ENCODE measurements around the gene CAMTA1.

Gene CAMTA1

GRCh38 chr1:6779089-6779805, 6.0 kb upstream of the CAMTA1 start:
- DNase-seq (ENCODE audit: low read depth) = no peak

DNA sequence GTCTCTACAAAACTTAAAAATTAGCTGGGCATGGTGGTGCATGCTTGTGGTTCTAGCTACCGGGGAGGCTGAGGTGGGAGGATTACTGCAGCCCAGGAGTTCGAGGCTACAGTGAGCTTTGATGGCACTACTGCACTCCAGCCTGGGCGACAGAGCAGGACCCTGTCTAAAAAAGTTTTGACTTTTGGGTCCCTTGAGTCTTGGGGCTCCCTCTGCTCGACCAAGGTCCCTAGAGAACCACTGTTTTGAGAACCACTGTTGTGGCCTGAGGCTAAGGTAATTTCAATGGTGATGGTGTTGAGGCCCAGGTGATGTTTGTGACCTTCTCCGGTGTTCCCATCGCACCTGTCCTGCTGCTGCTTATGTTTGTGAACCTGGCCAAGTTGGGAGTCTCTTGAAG, 3.1 kb upstream of the CAMTA1 start:
- DNase-seq (ENCODE audit: low read depth) = no peak

- DNase-seq (ENCODE audit: low read depth) = no peak
Observed at GRCh38 chr1:6783221-6783620, 2.0 kb upstream of the CAMTA1 start.

- DNase-seq (ENCODE audit: low read depth) = no peak
Observed at GRCh38 chr1:6783936-6784559, 1.2 kb upstream of the CAMTA1 start.

DNA sequence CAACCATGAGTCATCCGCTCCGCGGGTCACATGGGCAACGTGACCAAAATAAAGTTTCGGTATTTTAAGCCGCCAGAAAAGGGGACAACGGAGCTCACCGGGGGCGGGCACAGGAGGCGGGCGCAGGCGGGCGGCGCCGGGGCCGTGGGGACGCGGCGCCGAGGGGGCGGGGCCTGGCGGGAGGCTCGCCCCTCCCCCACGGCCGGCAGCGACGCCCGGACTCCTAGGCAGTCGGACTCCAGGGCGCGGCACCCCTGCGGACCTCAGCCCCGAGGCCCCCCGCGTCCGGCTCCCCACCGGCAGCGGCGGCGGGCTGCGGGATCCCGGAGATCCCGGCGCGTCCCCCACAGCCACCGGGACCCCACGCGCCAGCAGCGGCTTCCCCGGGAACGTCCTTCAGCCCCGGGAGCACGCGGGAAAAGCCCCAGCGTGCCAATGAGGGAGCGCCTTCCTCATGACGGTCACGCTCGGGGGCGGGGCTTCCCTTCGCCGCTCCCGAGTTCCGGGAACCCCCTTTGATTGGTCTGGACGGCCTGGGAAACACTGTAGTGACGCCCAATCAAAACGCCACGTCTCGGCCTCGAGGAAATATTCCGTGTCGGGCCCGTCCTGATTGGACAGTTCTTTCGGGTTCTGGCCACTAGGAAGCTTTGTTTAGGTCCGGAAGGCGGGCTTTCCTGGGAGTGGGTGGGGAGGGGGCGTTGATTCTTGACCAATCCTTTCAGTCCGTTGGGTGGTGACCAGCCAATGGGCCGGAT, 515 bp upstream of the CAMTA1 start:
- DNase-seq (ENCODE audit: low read depth) = peak; percentile 99

DNA sequence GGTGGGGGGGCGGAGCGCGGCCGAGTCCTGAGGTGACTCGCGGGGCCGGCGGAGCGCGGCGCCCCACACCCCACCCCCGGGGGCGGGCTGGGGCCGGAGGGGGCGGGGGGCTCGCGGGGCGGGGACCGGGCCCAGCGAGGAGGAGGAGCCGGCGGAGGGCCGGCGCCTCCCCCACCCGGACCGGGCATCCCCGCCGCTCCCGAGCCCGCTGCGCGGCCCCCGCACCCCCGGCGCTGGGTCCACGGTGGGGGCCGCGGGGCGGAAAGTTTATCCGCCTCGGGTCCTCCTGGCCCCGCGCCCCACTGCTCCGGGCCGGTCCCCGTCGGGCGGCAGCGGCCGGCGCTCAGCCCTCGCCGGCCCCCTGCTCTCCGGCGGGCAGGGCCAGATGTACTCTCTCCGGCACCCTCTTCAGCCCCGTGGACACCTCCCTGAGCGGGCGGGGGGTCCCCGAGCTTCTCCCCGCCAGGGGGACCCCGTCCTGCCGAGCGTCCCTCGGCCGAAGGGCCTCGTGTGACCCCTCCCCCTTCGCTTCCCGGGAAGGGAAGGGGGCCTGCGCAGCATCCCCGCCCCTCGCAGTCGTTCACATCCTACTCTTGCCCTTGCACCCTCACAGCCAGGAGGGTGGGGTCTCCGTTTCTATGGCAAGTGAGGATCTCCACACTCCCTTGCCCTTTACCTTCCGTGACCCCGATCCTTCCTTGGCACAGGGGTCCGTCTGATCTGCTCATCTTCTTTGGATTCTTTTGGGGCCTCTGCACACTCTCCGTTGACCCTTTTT, 663 bp downstream of the CAMTA1 start:
- no peak for DNase-seq (ENCODE audit: low read depth)

DNA sequence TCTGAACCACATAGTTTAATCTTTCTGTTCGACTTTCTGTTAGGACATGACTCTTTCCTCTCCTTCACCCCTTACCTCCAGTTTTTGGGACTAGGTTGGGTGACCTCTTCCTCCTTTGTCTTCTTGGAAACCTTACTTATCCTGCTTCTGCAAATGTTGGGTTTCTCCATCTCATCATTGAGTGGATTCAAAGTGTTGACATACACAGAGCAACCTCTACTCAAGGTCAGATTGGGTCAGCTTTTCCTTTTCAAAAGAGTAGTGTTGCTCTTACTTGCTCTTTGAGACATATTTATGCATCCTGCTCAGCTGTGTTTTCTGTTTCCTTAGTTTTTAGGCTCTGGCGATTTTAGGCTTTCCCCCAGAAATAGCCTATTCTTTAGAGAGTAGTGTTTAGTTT, 3.7 kb downstream of the CAMTA1 start:
- DNase-seq (ENCODE audit: low read depth) = no peak

DNA sequence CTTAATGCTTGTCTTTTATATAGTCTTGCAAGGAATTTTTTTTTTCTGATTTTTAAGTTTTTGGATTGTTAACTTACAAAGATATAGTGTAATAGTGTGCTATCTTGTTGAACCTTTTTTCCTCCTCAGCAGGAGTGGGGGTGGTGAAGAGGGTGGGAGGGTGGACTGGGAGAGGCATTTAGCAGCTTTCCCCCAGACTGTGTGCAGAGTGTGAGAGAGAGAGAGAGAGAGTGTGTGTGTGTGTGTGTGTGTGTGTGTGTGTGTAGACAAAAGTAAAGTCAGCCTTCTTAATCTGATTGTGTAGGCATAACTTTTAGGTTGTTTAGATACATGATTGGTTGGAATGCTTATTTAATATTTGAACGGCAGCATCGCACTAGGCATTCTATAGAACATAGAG, 4.9 kb downstream of the CAMTA1 start:
- DNase-seq (ENCODE audit: low read depth) = no peak

DNA sequence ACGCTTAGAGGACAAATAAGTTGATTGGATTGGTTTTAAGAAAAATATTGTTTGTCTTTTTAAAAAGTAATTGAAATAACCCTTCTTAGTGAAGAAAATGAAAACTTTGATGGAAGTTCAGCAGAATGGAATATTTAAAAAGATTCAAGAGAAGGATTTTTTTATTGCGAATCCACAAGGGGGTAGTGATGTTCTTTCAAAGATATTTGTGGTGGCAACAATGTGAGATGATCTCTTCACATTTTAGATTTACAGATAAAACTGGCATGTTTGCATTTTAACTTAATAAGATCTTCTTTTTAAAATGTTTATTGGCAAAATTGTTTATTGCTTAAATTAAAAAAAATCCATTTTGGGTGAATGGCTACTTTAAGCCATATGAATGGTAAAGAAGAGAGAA, 8.9 kb downstream of the CAMTA1 start:
- no peak for DNase-seq (ENCODE audit: low read depth)

DNA sequence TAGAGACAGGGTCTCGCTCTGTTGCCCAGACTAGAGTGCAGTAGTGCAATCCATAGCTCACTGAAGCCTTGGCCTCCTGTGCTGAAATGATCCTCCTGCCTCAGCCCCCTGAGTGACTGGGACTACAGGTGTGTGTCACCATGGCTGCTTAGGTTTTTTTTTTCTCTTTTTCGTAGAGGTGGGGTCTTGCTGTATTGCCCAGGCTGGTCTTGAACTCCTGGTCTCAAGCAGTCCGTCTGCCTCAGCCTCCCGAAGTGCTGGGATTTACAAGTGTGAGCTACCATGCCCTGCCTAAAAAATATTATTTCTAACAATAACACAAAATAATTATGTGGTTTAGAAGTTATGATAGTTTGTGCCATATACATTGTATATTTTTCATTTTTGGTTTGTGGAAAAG, 9.9 kb downstream of the CAMTA1 start:
- no peak for DNase-seq (ENCODE audit: low read depth)

- DNase-seq (ENCODE audit: low read depth) = no peak
Observed at GRCh38 chr1:6795661-6796060, 10.4 kb downstream of the CAMTA1 start.

DNA sequence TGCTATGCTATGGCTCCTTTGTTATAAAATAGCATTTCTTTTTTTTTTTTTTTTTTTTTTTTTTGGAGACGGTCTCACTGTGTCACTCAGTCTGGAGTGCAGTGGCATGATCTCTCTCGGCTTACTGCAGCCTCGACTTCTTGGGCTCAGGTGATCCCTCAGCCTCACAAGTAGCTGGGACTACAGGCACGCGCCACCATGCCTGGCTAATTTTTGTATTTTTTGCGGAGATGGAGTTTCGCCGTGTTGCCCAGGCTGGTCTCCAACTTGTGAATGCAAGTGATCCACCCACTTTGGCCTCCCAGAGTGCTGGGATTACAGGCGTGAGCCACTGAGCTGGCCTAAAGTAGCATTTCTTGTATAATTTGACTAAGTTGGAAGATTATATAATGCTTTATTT, 10.8 kb downstream of the CAMTA1 start:
- no peak for DNase-seq (ENCODE audit: low read depth)

DNA sequence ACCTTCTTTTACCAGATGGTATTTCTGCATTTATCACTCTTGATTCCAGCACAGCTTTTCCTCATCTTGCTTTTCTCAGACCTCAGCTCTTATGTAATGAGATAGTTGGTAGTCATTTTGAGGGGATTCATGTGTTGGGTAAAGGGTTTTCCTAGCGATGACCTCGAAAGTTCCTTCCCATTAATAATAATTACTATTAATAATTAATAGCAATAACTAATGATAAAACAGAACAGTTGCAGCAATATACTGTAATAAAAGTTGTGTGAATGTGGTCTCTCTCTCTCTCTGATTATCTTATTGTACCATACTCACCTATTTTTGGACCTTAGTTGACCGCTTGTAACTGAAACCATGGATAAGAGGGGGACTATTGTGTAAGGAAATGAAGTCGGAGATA, 14.2 kb downstream of the CAMTA1 start:
- DNase-seq (ENCODE audit: low read depth) = no peak

- DNase-seq (ENCODE audit: low read depth) = no peak
Observed at GRCh38 chr1:6800745-6801144, 15.5 kb downstream of the CAMTA1 start.

GRCh38 chr1:6801199-6801598, 15.9 kb downstream of the CAMTA1 start:
- DNase-seq (ENCODE audit: low read depth) = no peak

DNA sequence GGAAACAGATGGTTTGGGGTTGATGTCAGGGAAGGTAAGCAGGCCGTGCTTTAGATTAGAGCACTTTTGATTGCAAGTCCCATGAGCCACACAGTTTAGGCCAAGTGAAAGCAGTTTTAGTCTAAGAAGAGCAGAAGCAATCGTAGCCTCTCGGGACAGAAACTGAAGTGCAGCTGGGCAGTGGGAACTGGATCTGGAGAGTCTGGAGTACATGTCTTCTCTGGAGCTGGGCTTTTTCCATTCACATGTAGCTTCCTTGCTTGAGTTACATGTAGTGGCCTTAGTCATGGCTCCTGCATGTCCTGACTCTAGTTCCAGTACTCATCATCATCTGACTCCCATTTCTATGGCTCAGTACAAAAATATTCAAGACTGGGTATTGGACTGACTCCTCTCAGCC, 16.7 kb downstream of the CAMTA1 start:
- no peak for DNase-seq (ENCODE audit: low read depth)

- no peak for DNase-seq (ENCODE audit: low read depth)
Observed at GRCh38 chr1:6802454-6802853, 17.2 kb downstream of the CAMTA1 start.

- no peak for DNase-seq (ENCODE audit: low read depth)
Observed at GRCh38 chr1:6802893-6803292, 17.6 kb downstream of the CAMTA1 start.

DNA sequence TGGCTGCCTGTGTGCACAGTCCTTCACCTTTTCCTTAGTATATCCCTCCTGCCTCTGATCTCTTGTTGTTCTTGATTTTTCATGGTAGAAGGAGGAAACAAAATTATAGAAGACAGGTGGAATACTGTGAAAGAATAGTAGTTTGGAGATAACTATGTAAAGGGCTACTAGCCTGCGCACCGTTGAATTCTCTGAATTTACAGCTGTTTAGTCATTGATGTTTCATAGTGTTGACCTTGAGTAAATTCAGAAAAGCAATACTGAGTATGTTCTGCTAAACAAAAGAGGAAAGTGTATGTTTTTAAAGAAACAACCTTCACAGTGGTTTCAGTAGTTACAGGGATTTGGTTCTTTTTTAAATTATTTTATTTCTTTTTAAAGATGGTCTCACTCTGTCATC, 18.1 kb downstream of the CAMTA1 start:
- no peak for DNase-seq (ENCODE audit: low read depth)

GRCh38 chr1:6805004-6805416, 19.8 kb downstream of the CAMTA1 start:
- no peak for DNase-seq (ENCODE audit: low read depth)

GRCh38 chr1:6807782-6808181, 22.5 kb downstream of the CAMTA1 start:
- DNase-seq (ENCODE audit: low read depth) = no peak

DNA sequence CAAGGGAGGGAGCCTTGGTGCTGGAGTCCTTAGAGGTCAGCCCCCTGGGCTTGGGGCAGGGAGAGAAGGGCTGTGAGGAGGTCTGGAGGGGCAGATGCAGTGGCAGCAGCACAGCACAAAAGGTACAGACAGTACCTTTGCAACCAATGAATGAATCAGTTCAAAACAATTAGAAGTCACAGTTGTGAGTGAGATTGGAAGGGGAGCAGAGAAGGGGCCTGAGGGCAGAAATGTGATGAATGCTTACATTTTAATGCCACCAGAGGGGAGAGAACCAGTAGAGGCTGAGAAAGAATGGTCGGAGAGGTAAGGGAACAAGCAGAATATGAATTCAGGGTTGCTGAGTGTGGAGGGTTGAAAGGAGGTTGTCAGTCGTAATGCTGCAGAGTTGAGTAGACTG, 24.2 kb downstream of the CAMTA1 start:
- DNase-seq (ENCODE audit: low read depth) = no peak

All from stimulated activated CD8-positive, alpha-beta memory T cell treated with anti-CD3 and anti-CD28 coated beads, Interleukin-12 subunit alpha, Interleukin-12 subunit beta, amount 100 ng/mL, for 1 hour (primary cell).